Hematopoietic multipotent progenitor cell treated with erythropoietin and hydrocortisone succinate and interleukin-3 and kit ligand, for 6 days (in vitro differentiated cells): ENCODE measurements around the gene MC2R.
"Not testable (repeated sequence)": the region's sequence is repeated elsewhere in the genome, so short reads cannot be mapped to it uniquely, and the experiment has no call there.

Source experiments
- DNase-seq: peaks from one replicate; pipeline ENCODE4 v3.0.0-alpha.2; 2015

MC2R gene

GRCh38 chr18:13892098-13892497 lies 23.2 kb downstream of the MC2R start:
- no peak for DNase-seq

DNA sequence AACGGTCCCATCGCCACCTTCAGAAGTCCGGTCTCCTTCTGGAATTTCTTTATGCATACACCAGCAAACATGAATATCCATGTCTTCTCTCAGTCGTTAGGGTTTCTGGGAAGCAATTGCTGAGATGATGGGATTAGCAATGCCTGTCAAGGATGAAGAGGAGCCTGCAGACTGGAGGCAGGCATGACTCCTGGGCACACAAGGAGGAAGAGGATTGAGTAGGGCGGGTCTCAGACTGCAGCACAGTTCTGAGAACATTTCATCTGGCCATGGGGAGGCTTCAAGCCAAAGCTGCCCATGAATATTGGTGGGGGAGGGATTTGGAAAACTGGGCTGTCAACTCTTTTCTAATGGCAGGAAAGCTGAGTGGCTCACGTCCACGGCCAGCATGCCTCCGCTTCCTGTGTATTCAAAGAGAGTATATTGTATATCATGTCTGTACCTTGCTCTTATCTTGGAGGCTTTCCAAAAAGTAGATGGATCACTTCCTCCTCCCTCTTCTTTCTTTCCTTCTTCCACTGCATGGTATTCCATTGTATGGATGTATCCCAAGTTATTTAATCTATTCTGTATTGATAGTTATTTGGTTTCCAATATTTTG lies 24.5 kb downstream of the MC2R start:
- DNase-seq, result no peak

- no peak for DNase-seq
Observed at GRCh38 chr18:13889671-13890070, 25.7 kb downstream of the MC2R start.

GRCh38 chr18:13888191-13888716 lies 27.1 kb downstream of the MC2R start:
- no peak for DNase-seq

DNA sequence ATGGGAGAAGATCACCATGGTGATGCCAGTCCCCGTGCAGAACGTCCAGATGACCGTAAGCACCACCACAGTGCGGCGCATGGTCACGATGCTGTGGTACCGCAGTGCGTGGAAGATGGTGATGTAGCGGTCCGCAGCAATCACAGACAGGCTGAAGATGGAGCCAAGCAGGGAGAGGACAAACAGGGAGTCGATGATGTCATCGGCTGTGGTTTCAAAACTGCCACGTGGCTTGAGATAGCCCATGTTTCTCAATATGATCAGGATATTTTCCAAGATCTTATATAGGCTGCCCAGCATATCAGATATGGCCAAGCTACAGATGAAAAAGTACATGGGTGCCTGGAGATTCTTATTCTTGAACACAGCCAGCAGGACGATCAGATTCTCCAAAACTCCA lies 30.3 kb downstream of the MC2R start:
- DNase-seq, result no peak

GRCh38 chr18:13879937-13880336 lies 35.4 kb downstream of the MC2R start:
- no peak for DNase-seq

GRCh38 chr18:13879492-13879891 lies 35.8 kb downstream of the MC2R start:
- DNase-seq, result no peak

- DNase-seq, result no peak
Observed at GRCh38 chr18:13878857-13879256, 36.5 kb downstream of the MC2R start.

GRCh38 chr18:13877157-13877556 lies 38.2 kb downstream of the MC2R start:
- DNase-seq, result no peak

DNA sequence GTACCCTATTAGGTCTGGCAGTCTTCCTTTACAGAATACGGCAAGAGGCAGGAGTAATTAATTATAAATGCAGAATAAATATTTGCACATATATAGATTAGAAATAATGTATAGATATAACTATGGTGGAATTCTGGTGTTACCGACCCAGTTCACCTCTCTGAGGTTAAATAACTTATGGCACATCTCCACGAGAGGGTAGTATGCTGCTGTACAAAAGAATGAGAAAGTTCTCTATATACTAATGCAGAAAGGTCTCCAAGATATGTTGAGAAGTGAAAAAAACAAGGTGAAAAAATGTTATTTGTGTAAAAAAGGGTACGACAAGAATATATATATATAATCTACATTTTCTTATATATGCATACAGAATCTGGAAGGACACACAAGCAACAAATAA lies 40.8 kb downstream of the MC2R start:
- no peak for DNase-seq

DNA sequence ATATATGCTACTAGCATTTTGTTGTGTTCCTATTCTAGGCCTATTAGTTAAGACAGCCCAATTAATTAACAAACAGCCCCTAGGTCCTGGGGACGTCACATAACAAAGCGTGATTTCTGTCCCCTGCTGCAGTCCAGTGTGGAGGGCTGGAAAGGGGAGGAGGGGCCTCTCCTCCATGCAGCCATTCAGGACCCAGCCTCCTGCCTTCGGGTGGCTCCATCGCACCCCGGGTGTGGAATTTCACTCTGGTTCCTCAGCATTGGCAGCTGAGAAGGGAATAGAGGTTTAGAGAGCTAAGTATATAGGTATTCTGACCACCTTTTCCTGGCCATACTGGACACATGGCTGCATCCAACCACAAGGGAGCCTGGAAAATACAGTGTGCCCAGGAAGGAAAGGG lies 42.4 kb downstream of the MC2R start:
- no peak for DNase-seq

DNA sequence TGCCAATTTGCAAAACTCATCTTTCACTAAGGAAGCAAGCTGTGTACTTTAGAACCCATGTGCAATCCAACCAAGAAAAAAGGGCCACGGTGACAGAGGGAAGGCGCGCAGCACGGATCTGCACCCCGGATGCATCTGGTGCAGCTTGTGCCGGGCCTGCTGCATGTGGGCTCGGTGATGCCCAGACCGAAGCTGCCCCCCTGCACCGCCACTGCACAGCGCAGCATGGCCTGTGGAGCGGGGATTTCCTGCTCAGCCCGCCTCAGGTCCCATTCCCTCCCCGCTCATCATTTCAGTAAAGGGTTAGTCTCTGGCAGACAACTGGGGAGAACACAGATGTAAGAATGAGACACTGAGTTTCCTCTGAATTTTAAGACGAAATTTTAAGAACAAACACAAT lies 43.0 kb downstream of the MC2R start:
- no peak for DNase-seq

DNA sequence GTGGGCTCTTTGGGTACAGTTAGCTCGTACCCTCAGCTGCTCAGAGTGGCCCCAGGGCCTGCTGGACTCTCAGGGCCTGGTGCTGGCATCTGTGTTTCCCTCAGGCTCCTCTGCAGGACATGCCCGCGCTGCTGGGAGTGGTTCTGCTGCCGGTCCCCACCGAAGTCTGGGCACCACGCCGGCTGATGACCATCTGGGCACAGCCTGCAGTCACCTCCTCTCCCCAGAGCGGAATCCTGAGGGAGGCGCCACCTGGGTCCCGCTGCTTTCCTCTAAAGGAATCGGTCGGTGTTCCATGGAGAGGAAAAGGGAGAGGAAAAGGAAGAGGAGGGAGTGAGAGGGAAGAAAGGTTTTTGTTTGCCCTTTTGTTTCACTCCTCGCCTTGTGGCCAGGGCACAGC lies 43.6 kb downstream of the MC2R start:
- no peak for DNase-seq

DNA sequence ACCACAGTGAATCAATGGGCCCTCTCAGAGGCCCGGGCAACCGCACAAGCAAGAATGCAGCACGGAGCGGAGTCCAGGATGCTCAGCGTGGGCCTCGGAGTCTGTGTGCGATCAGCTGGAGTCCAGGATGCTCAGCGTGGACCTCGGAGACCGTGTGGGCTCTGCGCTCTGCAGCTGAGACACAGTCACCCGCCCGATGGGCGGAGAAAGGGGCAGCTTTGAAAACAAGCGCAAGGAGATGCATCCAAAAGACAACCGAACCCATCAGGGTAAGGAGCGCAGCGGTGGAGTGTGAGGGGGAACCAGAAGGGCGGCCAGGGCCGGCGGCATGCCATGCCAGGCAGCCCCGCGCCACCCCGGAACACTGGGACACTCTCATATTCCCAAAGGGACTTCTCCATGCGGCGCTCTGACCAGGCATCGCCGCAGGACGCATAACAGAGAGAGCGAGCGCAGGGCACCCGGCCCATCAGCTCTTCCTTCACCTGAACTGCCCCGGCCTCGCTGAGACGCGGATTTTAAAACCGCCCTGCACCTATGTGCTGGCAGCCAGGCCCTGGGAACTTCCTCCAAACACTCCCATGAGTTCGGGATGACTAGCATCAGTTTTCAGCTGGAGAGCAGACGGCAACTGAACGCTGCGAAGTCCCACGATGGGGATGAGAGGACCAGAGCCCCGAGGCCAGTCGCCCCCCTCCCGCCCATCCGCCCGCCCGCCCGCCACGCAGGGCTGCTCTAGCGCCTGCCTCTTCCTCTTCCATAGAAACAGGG lies 46.6 kb downstream of the MC2R start:
- DNase-seq, result no peak

DNA sequence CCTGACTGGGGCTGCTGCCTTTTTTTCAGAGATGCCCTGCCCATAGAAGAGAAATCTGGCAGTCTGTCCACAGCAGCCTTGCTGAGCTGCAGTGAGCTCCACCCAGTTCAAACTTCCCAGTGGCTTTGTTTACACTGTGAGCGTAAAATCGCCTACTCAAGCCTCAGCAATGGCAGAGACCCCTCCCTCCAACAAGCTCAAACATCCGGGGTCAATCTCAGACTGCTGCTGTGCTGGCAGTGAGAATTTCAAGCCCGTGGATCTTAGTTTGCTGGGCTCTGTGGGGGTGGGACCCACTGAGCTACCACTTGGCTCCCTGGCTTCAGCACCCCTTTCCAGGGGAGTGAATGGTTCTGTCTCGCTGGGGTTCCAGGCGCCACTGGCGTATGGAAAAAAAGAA lies 52.4 kb downstream of the MC2R start:
- not testable (repeated sequence) for DNase-seq

GRCh38 chr18:13849791-13850190 lies 65.5 kb downstream of the MC2R start:
- no peak for DNase-seq

DNA sequence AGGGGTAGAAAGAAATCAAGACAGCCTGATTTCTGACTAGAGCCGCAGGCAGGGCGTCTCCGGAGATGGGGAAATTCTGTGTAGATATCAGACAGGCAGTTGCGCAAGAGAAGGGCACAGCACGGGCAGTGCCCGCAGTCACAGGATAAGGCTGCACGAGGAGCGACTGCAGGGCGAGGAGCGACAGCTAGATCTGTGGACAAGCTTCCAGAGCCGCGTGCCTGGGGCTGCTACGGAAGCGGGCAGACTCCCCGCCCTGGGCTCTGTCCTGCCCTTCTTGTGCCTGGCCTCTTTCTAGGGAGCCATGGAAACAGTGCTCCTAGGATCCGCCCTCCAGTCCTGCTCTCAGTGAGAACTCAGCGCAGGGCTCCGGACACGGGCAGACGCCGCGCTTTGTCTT lies 78.8 kb downstream of the MC2R start:
- DNase-seq, result no peak

GRCh38 chr18:13835202-13835601 lies 80.1 kb downstream of the MC2R start:
- DNase-seq, result no peak

DNA sequence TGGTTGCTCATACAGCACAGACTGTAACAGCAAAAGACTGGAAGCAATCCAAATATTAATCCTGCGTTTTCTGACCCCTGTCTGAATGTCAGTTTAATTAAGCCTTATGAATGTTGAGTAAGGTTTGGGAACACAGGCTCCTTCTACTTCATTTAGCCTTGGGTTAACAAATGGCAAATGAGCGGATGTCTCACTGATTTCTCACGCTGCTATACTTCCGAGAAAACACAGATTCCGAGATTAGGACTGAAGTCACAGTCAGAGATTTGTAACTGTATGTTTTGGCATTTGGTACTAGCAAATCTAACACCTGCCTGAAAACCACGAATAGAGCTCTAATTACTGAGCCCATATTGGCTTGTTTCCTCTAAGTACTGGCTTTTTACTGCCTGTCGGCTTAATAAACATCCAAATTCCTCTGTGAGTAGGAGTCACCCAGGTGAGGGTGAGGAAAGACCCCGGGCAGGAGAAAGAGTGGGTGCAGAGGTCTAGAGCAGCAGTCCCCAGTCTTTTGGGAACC lies 80.8 kb downstream of the MC2R start:
- DNase-seq, result no peak
